PC-3 (cell line): Measurements from ENCODE around the gene NLGN4X. TPM values are rescaled to one million over a fixed set of nuclear protein-coding genes. Genes with fewer than 3 reads are reported as not detected.

Experiments used
- ATAC-seq: fragments of 200-7000 bp; cut with Tn5 transposase; 2 replicates; pipeline ENCODE4 v1.9.1; 2020; ENCODE audit warnings: mild to moderate bottlenecking, moderate library complexity
- BruUV-seq: library from RNA; stranded (reverse); fragments of 400-500 nt; replicated peaks from 2 replicates; lab custom pipeline; 2021; lab: Mats Ljungman, UMichigan
- CTCF ChIA-PET: fragments of 300-600 bp; sonication (Branson Sonifier 250); formaldehyde crosslinking; loops from one replicate; lab custom pipeline; 2022; ENCODE audit warnings: antibody characterized with exemption; lab: Charles Lee
- POLR2A ChIA-PET: fragments of 300-600 bp; sonication (Branson Sonifier 250); formaldehyde crosslinking; loops from one replicate; lab custom pipeline; 2022; ENCODE audit warnings: antibody characterized with exemption; ENCODE audit not compliant: unreplicated experiment; lab: Charles Lee
- DNase-seq: peaks from one replicate; pipeline ENCODE4 v3.0.0-alpha.2; 2015
- H2AFZ ChIP-seq: fragments of 300-600 bp; sonication (generic); 2 replicates; pipeline ENCODE4 v1.6.0; 2016; ENCODE audit warnings: antibody characterized with exemption, low read length
- H3F3A ChIP-seq: fragments of 300-600 bp; sonication (generic); one replicate; pipeline ENCODE4 v1.6.0; 2017; ENCODE audit warnings: antibody characterized with exemption, low read length, control low read depth, mild to moderate bottlenecking; ENCODE audit not compliant: unreplicated experiment
- H3K27ac ChIP-seq: fragments of 300-600 bp; sonication (generic); 2 replicates; pipeline ENCODE4 v1.5.1; 2016; ENCODE audit warnings: mild to moderate bottlenecking, low read length
- H3K27me3 ChIP-seq: fragments of 300-600 bp; sonication (generic); 2 replicates; pipeline ENCODE4 v1.6.1; 2016; ENCODE audit warnings: low read length, mixed read lengths
- H3K36me3 ChIP-seq: fragments of 300-600 bp; sonication (generic); 2 replicates; pipeline ENCODE4 v1.6.1; 2016; ENCODE audit warnings: low read depth, mixed run types, low read length, mixed read lengths
- H3K4me1 ChIP-seq: fragments of 300-600 bp; sonication (generic); 2 replicates; pipeline ENCODE4 v1.5.1; 2016; ENCODE audit warnings: low read length; ENCODE audit not compliant: insufficient read depth
- H3K4me2 ChIP-seq: fragments of 300-600 bp; sonication (generic); 2 replicates; pipeline ENCODE4 v1.6.0; 2016; ENCODE audit warnings: low read length
- H3K4me3 ChIP-seq: fragments of 300-600 bp; sonication (generic); 2 replicates; pipeline ENCODE4 v1.5.1; 2016; ENCODE audit warnings: mild to moderate bottlenecking, low read length, mixed read lengths
- H3K79me2 ChIP-seq: fragments of 300-600 bp; sonication (generic); 2 replicates; pipeline ENCODE4 v1.6.1; 2017; ENCODE audit warnings: low read length, mixed read lengths
- H3K9ac ChIP-seq: fragments of 300-600 bp; sonication (generic); 2 replicates; pipeline ENCODE4 v1.6.0; 2016; ENCODE audit warnings: mild to moderate bottlenecking, low read length
- H3K9me2 ChIP-seq: fragments of 300-600 bp; sonication (generic); replicated peaks from 2 replicates; pipeline ENCODE4 v1.6.1; 2016; ENCODE audit warnings: mixed run types, low read length, mixed read lengths
- H3K9me3 ChIP-seq: fragments of 300-600 bp; sonication (generic); 2 replicates; pipeline ENCODE4 v1.6.1; 2016; ENCODE audit warnings: low read length, mixed read lengths
- H4K20me1 ChIP-seq: fragments of 300-600 bp; sonication (generic); 2 replicates; pipeline ENCODE4 v1.6.1; 2016; ENCODE audit warnings: low read length, mixed read lengths
- CTCF ChIP-seq: fragments of 300-600 bp; sonication (generic); conservative IDR thresholded peaks from 2 replicates; pipeline ENCODE4 v1.5.1; 2017; ENCODE audit warnings: antibody characterized with exemption, low read depth, mild to moderate bottlenecking, low read length
- EZH2 ChIP-seq: fragments of 300-600 bp; sonication (generic); IDR thresholded peaks from one replicate; pipeline ENCODE4 v1.6.1; 2017; ENCODE audit warnings: antibody characterized with exemption, mild to moderate bottlenecking, low read length; ENCODE audit not compliant: unreplicated experiment
- EZH2phosphoT487 ChIP-seq: fragments of 300-600 bp; sonication (generic); IDR thresholded peaks from 2 replicates; pipeline ENCODE4 v1.6.1; 2018; ENCODE audit warnings: mild to moderate bottlenecking, antibody characterized with exemption, low read length, borderline replicate concordance
- intact Hi-C: fragments of 100-400 bp; cut with micrococcal nuclease; formaldehyde crosslinking; loops from 2 replicates; pipeline ENCODE4 v1.9.0; 2023
- total RNA-seq: library from RNA; depleted of rRNA; stranded (reverse); fragments of >200 nt; gene quantifications from 2 replicates; pipeline ENCODE4 v1.2.3, GENCODE V29; 2014

The NLGN4X gene
- total RNA-seq, 1 experiment from 2014 or later = not detected

GRCh38 chrX:6005856-6006255 lies 222.8 kb downstream of the NLGN4X start:
- Histone ChIP-seq H3K36me3 (no peaks in the 10 kb centered on the region), H3K4me1 (no peaks in the 10 kb centered on the region), H3K79me2 (no peaks in the 10 kb centered on the region), H3K9me2 (no peaks in the 10 kb centered on the region), H2AFZ (no peak overlapping the region), H3K4me3 (no peak overlapping the region), H3K4me2 (no peak overlapping the region), H3K9ac (no peak overlapping the region), H3K27ac (no peak overlapping the region), H3F3A (no peaks in the 10 kb centered on the region), H4K20me1 (no peaks in the 10 kb centered on the region), H3K9me3 (no peaks in the 10 kb centered on the region), H3K27me3 (no peaks in the 10 kb centered on the region)
- BruUV-seq = no TSS peak
- POLR2A ChIA-PET = no interaction called here
- no peak for DNase-seq
- CTCF ChIA-PET = no interaction called here
- intact Hi-C loops = no loop called here
- ATAC-seq = no peak
- TF ChIP-seq EZH2phosphoT487 = no peak
- no peak for TF ChIP-seq CTCF

GRCh38 chrX:6004529-6004928 lies 224.1 kb downstream of the NLGN4X start:
- Histone ChIP-seq H3K4me3 (no peak overlapping the region), H3K4me1 (no peaks in the 10 kb centered on the region), H3F3A (no peaks in the 10 kb centered on the region), H3K79me2 (no peaks in the 10 kb centered on the region), H3K9me3 (no peaks in the 10 kb centered on the region), H2AFZ (no peak overlapping the region), H3K4me2 (no peak overlapping the region), H3K9me2 (no peaks in the 10 kb centered on the region), H4K20me1 (no peaks in the 10 kb centered on the region), H3K36me3 (no peaks in the 10 kb centered on the region), H3K27ac (no peak overlapping the region), H3K27me3 (no peaks in the 10 kb centered on the region), H3K9ac (no peak overlapping the region)
- TF ChIP-seq CTCF (no peak), EZH2phosphoT487 (no peak), EZH2 (no peak)
- BruUV-seq = no TSS peak
- intact Hi-C loops = no loop called here
- POLR2A ChIA-PET = no interaction called here
- CTCF ChIA-PET = no interaction called here
- no peak for DNase-seq
- no peak for ATAC-seq

- Histone ChIP-seq H3K36me3 (no peaks in the 10 kb centered on the region), H3K4me3 (no peak overlapping the region), H3K4me1 (no peaks in the 10 kb centered on the region), H3K4me2 (no peak overlapping the region), H3K27me3 (no peaks in the 10 kb centered on the region), H3K27ac (no peak overlapping the region), H2AFZ (no peak overlapping the region), H3K9me2 (no peaks in the 10 kb centered on the region), H3K79me2 (no peaks in the 10 kb centered on the region), H4K20me1 (no peaks in the 10 kb centered on the region), H3F3A (no peaks in the 10 kb centered on the region), H3K9me3 (no peaks in the 10 kb centered on the region), H3K9ac (no peak overlapping the region)
- ATAC-seq (no peak), DNase-seq (no peak)
- no peak for TF ChIP-seq EZH2phosphoT487
- TF ChIP-seq CTCF = no peak
- TF ChIP-seq EZH2 = no peak
- intact Hi-C loops = no loop called here
- BruUV-seq = no TSS peak
- ChIA-PET POLR2A (no interaction called here), CTCF (no interaction called here)
Observed at GRCh38 chrX:6002056-6002455, 226.6 kb downstream of the NLGN4X start.
